BE2C (cell line): ENCODE measurements around the gene ANG.
A peak's percentile ranks its signal among the peaks of the same experiment; 100 is the strongest.
"Not testable (repeated sequence)": the region's sequence is repeated elsewhere in the genome, so short reads cannot be mapped to it uniquely, and the experiment has no call there.

Experiments used
- DNase-seq: peaks from one replicate; pipeline ENCODE4 v3.0.0-alpha.2; 2020
- H3K27me3 ChIP-seq: fragments of 250-450 bp; sonication (Bioruptor Pico); 2 replicates; pipeline ENCODE4 v1.5.1; 2020; ENCODE audit warnings: mild to moderate bottlenecking
- H3K36me3 ChIP-seq: fragments of 250-450 bp; sonication (Bioruptor Pico); 2 replicates; pipeline ENCODE4 v1.5.1; 2020; ENCODE audit warnings: mild to moderate bottlenecking
- H3K4me1 ChIP-seq: fragments of 250-450 bp; sonication (Bioruptor Pico); 2 replicates; pipeline ENCODE4 v1.5.1; 2020
- H3K4me3 ChIP-seq: 2 replicates; pipeline ENCODE4 v1.5.1; 2011; ENCODE audit warnings: low read depth, low read length
- H3K9me3 ChIP-seq: fragments of 250-450 bp; sonication (Bioruptor Pico); 2 replicates; pipeline ENCODE4 v1.5.1; 2020
- TF ChIP-seq, protein P1 (sequence below): IDR thresholded peaks from 2 replicates; pipeline ENCODE4 v1.5.1; 2012; ENCODE audit warnings: mild to moderate bottlenecking, low read depth, low read length

Gene ANG

DNA sequence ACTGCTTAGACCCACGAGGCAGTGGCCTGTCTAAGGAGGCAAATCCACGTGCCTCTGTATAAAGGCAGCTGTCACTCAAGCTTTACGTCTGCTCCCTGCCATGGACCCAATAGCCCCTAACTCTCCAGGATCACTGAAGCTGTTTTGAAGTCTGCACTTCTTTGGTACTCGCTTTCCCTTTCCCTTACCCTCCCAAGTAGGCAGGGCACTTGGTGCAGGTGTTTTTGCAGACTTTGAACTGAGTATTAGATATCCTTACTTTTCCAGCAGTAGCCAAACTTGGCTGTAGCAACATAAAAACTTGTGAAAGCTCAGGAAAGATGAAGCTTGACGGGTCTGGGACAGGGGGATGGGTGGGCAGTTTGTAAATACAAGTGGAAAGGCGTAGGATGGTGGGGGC lies 29.2 kb upstream of the ANG start:
- DNase-seq = no peak
- TF ChIP-seq, protein P1, sequence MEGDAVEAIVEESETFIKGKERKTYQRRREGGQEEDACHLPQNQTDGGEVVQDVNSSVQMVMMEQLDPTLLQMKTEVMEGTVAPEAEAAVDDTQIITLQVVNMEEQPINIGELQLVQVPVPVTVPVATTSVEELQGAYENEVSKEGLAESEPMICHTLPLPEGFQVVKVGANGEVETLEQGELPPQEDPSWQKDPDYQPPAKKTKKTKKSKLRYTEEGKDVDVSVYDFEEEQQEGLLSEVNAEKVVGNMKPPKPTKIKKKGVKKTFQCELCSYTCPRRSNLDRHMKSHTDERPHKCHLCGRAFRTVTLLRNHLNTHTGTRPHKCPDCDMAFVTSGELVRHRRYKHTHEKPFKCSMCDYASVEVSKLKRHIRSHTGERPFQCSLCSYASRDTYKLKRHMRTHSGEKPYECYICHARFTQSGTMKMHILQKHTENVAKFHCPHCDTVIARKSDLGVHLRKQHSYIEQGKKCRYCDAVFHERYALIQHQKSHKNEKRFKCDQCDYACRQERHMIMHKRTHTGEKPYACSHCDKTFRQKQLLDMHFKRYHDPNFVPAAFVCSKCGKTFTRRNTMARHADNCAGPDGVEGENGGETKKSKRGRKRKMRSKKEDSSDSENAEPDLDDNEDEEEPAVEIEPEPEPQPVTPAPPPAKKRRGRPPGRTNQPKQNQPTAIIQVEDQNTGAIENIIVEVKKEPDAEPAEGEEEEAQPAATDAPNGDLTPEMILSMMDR = no peak
- Histone ChIP-seq H3K9me3 (no peaks in the 10 kb centered on the region), H3K4me3 (no peak overlapping the region), H3K4me1 (no peaks in the 10 kb centered on the region), H3K36me3 (no peaks in the 10 kb centered on the region), H3K27me3 (peaks cover 25% of the 10 kb centered on the region)

- no peak for DNase-seq
- TF ChIP-seq, protein P1 = no peak
- Histone ChIP-seq H3K4me1 (no peaks in the 10 kb centered on the region), H3K9me3 (no peaks in the 10 kb centered on the region), H3K27me3 (peaks cover 21% of the 10 kb centered on the region), H3K36me3 (no peaks in the 10 kb centered on the region), H3K4me3 (no peak overlapping the region)
These were observed 28.7 kb upstream of the ANG start for GRCh38 chr14:20659813-20660395.

- DNase-seq = no peak
- Histone ChIP-seq H3K4me3 (no peak overlapping the region), H3K4me1 (no peaks in the 10 kb centered on the region), H3K36me3 (no peaks in the 10 kb centered on the region), H3K27me3 (peaks cover 10% of the 10 kb centered on the region), H3K9me3 (no peaks in the 10 kb centered on the region)
- TF ChIP-seq, protein P1 = no peak
These were observed 27.4 kb upstream of the ANG start for GRCh38 chr14:20661197-20661596.

- no peaks in the 10 kb centered on the region for H3K36me3 ChIP-seq
- peak; percentile 69 for DNase-seq
- H3K27me3 ChIP-seq = peaks cover 9% of the 10 kb centered on the region
- H3K9me3 ChIP-seq = no peaks in the 10 kb centered on the region
- TF ChIP-seq, protein P1 = peak; percentile 62
- peak overlapping the region; percentile 40 for H3K4me3 ChIP-seq
- no peaks in the 10 kb centered on the region for H3K4me1 ChIP-seq
These were observed 25.4 kb upstream of the ANG start for GRCh38 chr14:20662968-20663732.

DNA sequence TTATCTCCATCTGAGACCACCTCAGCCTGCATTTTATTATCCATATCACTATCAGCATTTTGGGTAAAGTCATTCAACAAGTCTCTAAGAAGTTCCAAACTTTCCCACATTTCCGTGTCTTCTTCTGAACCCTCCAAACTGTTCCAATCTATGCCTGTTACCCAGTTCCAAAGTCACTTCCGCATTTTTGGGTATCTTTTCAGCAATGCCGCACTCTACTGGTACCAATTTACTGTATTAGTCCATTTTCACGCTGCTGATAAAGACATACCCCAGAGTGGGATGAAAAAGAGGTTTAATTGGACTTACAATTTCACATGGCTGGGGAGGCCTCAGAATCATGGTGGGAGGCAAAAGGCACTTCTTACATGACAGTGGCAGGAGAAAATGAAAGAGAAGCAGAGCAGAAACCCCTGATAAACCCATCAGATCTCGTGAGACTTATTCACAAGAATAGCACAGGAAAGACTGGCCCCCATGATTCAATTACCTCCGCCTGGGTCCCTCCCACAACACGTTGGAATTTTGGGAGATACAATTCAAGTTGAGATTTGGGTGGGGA lies 22.1 kb upstream of the ANG start:
- not testable (repeated sequence) for H3K4me3 ChIP-seq, H3K9me3 ChIP-seq, H3K4me1 ChIP-seq, DNase-seq, H3K36me3 ChIP-seq, H3K27me3 ChIP-seq

GRCh38 chr14:20667957-20668356 lies 20.6 kb upstream of the ANG start:
- Histone ChIP-seq H3K36me3 (no peaks in the 10 kb centered on the region), H3K4me1 (no peaks in the 10 kb centered on the region), H3K27me3 (peaks cover 8% of the 10 kb centered on the region), H3K9me3 (no peaks in the 10 kb centered on the region), H3K4me3 (no peak overlapping the region)
- no peak for DNase-seq
- TF ChIP-seq, protein P1 = no peak
